Measurements from ENCODE around the gene GADD45B. TPM values are rescaled to one million over a fixed set of nuclear protein-coding genes. Genes with fewer than 3 reads are reported as not detected.
A peak's percentile ranks its signal among the peaks of the same experiment; 100 is the strongest.
"Not testable (repeated sequence)": the region's sequence is repeated elsewhere in the genome, so short reads cannot be mapped to it uniquely, and the experiment has no call there.

Gene GADD45B
- total RNA-seq, 4 donors from 2014 or later, result 148 to 250 (median 195) TPM

DNA sequence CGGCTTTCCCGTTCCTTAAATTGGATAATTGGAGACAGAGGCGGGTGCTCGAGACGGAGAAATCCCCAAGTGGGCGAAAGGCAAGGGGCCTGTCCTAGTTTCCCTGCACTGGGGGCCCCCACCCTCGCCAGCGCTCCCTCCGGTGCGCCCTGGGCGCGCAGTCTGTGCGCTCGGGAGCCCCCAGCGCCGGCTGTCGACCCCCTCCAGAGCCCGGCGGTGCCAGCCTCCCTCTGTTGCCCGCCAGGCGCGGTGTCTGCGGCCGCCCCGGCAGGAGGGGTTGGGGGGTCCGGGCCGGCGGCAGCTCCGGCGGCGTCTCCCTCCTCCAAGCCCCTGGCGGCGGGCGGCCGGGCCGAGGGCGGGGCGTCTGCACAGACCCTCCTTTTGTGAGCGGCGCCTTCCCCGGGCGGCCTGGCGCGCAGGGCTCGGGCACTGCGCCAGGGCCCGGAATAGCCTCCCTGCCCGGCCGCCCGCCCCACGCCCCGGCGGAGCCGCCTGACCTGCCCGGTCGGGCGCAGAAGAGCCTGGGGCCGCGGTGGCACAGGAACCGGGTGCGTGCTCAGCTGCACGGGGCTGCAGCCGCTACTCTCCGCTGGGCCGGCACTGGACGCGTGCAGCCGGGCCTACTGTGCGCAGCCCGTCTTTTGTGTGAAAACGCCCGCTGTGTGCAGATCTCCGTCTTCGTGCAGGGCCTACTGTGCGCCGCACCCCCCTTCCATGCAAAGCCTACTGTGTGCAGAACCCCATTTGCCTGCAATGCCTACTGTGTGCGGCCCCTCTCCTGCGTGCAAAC is 13.2 kb downstream of the GADD45B start:
- TF ChIP-seq, protein P1, sequence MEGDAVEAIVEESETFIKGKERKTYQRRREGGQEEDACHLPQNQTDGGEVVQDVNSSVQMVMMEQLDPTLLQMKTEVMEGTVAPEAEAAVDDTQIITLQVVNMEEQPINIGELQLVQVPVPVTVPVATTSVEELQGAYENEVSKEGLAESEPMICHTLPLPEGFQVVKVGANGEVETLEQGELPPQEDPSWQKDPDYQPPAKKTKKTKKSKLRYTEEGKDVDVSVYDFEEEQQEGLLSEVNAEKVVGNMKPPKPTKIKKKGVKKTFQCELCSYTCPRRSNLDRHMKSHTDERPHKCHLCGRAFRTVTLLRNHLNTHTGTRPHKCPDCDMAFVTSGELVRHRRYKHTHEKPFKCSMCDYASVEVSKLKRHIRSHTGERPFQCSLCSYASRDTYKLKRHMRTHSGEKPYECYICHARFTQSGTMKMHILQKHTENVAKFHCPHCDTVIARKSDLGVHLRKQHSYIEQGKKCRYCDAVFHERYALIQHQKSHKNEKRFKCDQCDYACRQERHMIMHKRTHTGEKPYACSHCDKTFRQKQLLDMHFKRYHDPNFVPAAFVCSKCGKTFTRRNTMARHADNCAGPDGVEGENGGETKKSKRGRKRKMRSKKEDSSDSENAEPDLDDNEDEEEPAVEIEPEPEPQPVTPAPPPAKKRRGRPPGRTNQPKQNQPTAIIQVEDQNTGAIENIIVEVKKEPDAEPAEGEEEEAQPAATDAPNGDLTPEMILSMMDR (IDR thresholded peaks at IDR 0.05), result peak in 1 of 6 experiments; percentile 7
- peak in 1 of 2 donors; percentile 40 for TF ChIP-seq POLR2A (IDR thresholded peaks at IDR 0.05)
- peak; percentile 78 to 83 for DNase-seq
- 5 to 11% methylated on average over 9 to 36 of the region's 78 CpGs for WGBS, 2 donors

DNA sequence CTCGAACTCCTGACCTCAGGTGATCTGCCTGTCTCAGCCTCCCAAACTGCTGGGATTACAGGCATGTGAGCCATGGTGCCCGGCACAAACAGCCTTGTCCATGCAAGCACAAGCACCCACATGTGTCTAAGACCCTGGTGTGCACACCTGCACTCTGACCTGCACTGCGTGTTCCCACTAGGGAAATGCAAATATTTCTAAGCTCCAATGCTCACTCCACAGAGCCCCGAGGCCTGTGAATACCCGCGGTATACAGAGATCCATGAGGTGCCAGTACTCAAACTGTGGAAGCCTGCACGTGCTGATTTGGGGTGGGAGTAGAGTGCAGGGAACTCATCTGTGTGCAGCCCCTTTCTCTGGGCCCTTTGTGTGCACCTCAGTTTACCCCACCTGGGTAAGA is 14.7 kb downstream of the GADD45B start:
- intact Hi-C loops (cut with DNase I), result no loop called here
- Histone ChIP-seq H3K36me3 (no peaks in the 10 kb centered on the region), H3K27me3 (no peaks in the 10 kb centered on the region), H3K27ac (no peak overlapping the region), H3K9me3 (no peaks in the 10 kb centered on the region), H3K4me3 (replicated peaks in 1 of 3) (no peak overlapping the region), H3K4me1 (peaks cover 24 to 42% of the 10 kb centered on the region in 2 donors)
- DNase-seq, result no peak
- WGBS, 2 donors, result 52 to 77% methylated on average over 6 to 7 of the region's 7 CpGs
- TF ChIP-seq, protein P1 (IDR thresholded peaks at IDR 0.05), result no peak
- TF ChIP-seq POLR2A (IDR thresholded peaks at IDR 0.05), result no peak

More for the DNA sequence above, 13.2 kb downstream of the GADD45B start:
- peaks cover 16 to 30% of the 10 kb centered on the region in 2 donors for H3K4me1 ChIP-seq
- peak overlapping the region in 2 of 3 donors; percentile 30 to 37 for H3K4me3 ChIP-seq (replicated peaks in 1 of 3)
- intact Hi-C loops (cut with DNase I), result no loop called here
- no peaks in the 10 kb centered on the region for H3K36me3 ChIP-seq
- no peaks in the 10 kb centered on the region for H3K27me3 ChIP-seq
- no peaks in the 10 kb centered on the region for H3K9me3 ChIP-seq
- peak overlapping the region; percentile 53 to 70 (median 54) for H3K27ac ChIP-seq

DNA sequence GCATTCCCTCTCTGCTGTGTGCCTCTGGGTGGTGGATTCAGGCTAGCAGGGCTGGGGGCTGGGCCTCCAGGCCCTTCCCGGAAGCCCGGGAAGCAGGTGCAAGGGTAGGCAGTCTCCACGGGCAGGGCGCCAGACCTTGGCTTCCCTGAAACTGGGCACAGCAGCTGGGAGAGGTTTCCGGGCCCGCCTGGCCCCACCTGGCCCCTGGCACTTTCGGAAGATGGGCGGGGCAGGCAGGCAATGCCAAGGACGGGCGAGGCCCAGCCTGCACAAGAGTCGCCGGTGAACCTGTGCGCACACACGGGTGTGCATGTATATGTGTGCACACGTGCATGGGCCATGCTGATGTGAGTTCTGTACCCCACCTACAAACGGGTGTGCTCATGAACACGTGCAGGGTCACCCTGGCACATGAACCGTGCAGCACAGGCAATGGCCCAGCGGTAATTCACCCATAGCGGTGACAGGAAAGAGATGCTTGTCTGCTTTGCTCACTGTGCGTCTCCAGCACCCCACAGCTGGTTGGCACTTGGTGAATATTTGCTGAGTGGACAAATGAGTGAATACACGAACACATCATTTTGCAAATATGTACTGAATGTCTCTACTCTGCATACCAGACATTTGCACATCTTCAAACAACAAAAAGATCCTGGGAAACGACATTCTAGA is 15.3 kb downstream of the GADD45B start:
- Histone ChIP-seq H3K27me3 (no peaks in the 10 kb centered on the region), H3K4me1 (peaks cover 29 to 48% of the 10 kb centered on the region in 2 donors), H3K4me3 (replicated peaks in 1 of 3) (no peak overlapping the region), H3K9me3 (no peaks in the 10 kb centered on the region), H3K27ac (no peak overlapping the region), H3K36me3 (no peaks in the 10 kb centered on the region)
- no peak for TF ChIP-seq POLR2A (IDR thresholded peaks at IDR 0.05)
- intact Hi-C loops (cut with DNase I), result no loop called here
- 46 to 76% methylated on average over 10 to 11 of the region's 23 CpGs for WGBS, 2 donors
- DNase-seq, result peak; percentile 42 to 65

GRCh38 chr19:2492870-2493269 is 16.9 kb downstream of the GADD45B start:
- WGBS, 2 donors, result 78 to 82% methylated on average over 8 of the region's 8 CpGs
- Histone ChIP-seq H3K36me3 (no peaks in the 10 kb centered on the region), H3K4me3 (replicated peaks in 1 of 3) (no peak overlapping the region), H3K4me1 (peaks cover 29 to 52% of the 10 kb centered on the region in 2 donors), H3K27ac (no peak overlapping the region), H3K9me3 (no peaks in the 10 kb centered on the region), H3K27me3 (no peaks in the 10 kb centered on the region)
- intact Hi-C loops (cut with DNase I), result no loop called here
- no peak for DNase-seq
- TF ChIP-seq, protein P1 (IDR thresholded peaks at IDR 0.05), result no peak
- no peak for TF ChIP-seq POLR2A (IDR thresholded peaks at IDR 0.05)

DNA sequence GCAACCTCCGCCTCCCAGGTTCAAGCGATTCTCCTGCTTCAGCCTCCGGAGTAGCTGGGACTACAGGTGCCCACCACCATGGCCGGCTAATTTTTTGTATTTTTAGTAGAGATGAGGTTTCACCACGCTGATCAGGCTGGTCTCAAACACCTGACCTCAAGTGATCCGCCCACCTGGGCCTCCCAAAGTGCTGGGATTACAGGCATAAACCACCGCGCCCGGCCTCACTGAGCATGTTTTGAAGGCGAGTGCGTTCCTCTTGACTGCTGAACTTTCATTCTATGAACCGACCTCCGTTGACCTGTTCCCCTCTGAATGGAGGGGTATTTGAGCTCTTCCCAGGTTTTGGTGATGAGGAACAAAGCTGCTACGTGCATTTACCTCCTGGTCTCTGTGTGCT is 17.5 kb downstream of the GADD45B start:
- H3K27me3 ChIP-seq; DNase-seq; intact Hi-C loops (cut with DNase I); H3K27ac ChIP-seq; H3K9me3 ChIP-seq; H3K36me3 ChIP-seq; H3K4me3 ChIP-seq (replicated peaks in 1 of 3): not testable (repeated sequence)
- peaks cover 29 to 47% of the 10 kb centered on the region in 2 donors for H3K4me1 ChIP-seq
- 78 to 82% methylated on average over 14 of the region's 14 CpGs for WGBS, 2 donors

DNA sequence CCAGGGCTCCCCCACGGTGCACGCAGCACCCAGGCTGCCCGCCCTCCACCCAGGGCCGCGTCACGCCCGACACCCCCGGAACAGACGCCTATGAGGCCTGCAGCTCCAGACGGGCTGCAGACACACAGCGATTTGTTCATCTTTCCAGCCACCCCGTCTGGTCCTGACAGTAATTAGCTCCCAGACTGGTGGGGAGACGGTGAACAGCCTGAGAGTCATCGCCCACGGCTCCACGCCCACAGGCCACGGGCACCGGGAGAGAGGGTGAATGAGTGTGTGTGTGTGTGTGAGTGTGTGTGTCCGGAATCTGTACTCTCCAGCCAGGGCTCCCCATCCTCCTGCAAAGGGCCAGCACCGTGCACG is 18.1 kb downstream of the GADD45B start:
- peak overlapping the region in 2 of 3 donors; percentile 93 to 98 for H3K27ac ChIP-seq
- no peaks in the 10 kb centered on the region for H3K27me3 ChIP-seq
- 48 to 62% methylated on average over 12 to 19 of the region's 21 CpGs for WGBS, 2 donors
- H3K36me3 ChIP-seq, result no peaks in the 10 kb centered on the region
- H3K4me1 ChIP-seq, result peaks cover 26 to 43% of the 10 kb centered on the region in 2 donors
- no peaks in the 10 kb centered on the region for H3K9me3 ChIP-seq
- no peak for TF ChIP-seq POLR2A (IDR thresholded peaks at IDR 0.05)
- TF ChIP-seq, protein P1 (IDR thresholded peaks at IDR 0.05), result no peak
- peak in 1 of 2 donors; percentile 27 for DNase-seq
- no peak overlapping the region for H3K4me3 ChIP-seq (replicated peaks in 1 of 3)
- intact Hi-C loops (cut with DNase I), result no loop called here

All from thyroid gland (tissue), 4 donors.